ENCODE data around the gene MEGF8. TPM values are rescaled to one million over a fixed set of nuclear protein-coding genes. Genes with fewer than 3 reads are reported as not detected.
A peak's percentile ranks its signal among the peaks of the same experiment; 100 is the strongest.

MEGF8 gene
- total and polyA plus RNA-seq, 9 of the 15 experiments (the other 6 are each of a cell fraction or from before 2014, with no cell fraction given): 0.28 to 13.1 (median 3.0) TPM

GRCh38 chr19:42313096-42313839 lies 12.2 kb upstream of the MEGF8 start, which contains the start of gene TMEM145 (continued):
- TF ChIP-seq TSHZ1 (CRISPR knock-in tag; IDR thresholded peaks at IDR 0.05) (no peak), TFAM (CRISPR knock-in tag; conservative IDR thresholded peaks at IDR 0.05) (no peak), POLR2AphosphoS2 (IDR thresholded peaks at IDR 0.05; ENCODE audit: low read length) (no peak), KAT7 (CRISPR knock-in tag; IDR thresholded peaks at IDR 0.05; ENCODE audit: borderline replicate concordance) (no peak), PREB (CRISPR knock-in tag; IDR thresholded peaks at IDR 0.05) (no peak), ZNF431 (CRISPR knock-in tag; IDR thresholded peaks at IDR 0.05) (no peak), POLR2G (IDR thresholded peaks at IDR 0.05; ENCODE audit: low read depth, low read length) (0 out of 2 replicates have a peak, but pooled peaks have one; percentile 27), USF1 (CRISPR knock-in tag; IDR thresholded peaks at IDR 0.05) (no peak), ZFX (CRISPR knock-in tag; IDR thresholded peaks at IDR 0.05) (no peak), STAT6 (CRISPR knock-in tag; IDR thresholded peaks at IDR 0.05) (no peak), BHLHE40 (IDR thresholded peaks at IDR 0.05; ENCODE audit: low read length) (no peak), ZBTB9 (CRISPR knock-in tag; IDR thresholded peaks at IDR 0.05) (no peak), NR1H2 (CRISPR knock-in tag; IDR thresholded peaks at IDR 0.05) (no peak), ZNF347 (CRISPR knock-in tag; IDR thresholded peaks at IDR 0.05; ENCODE audit: low read depth) (no peak), PTTG1 (tag; IDR thresholded peaks at IDR 0.05; ENCODE audit: low read depth) (no peak), ZNF174 (CRISPR knock-in tag; IDR thresholded peaks at IDR 0.05) (no peak)

All from K562 (cell line).